Limb (tissue), 2 donors: Measurements from ENCODE around the gene FBXW10B.
"Not testable (repeated sequence)": the region's sequence is repeated elsewhere in the genome, so short reads cannot be mapped to it uniquely, and the experiment has no call there.

Source experiments
- DNase-seq, 2 donors: peaks; one replicate each; pipeline ENCODE4 v3.0.0-alpha.2; 2016; ENCODE audit errors: extremely low spot score in 2 of 2

The FBXW10B gene

DNA sequence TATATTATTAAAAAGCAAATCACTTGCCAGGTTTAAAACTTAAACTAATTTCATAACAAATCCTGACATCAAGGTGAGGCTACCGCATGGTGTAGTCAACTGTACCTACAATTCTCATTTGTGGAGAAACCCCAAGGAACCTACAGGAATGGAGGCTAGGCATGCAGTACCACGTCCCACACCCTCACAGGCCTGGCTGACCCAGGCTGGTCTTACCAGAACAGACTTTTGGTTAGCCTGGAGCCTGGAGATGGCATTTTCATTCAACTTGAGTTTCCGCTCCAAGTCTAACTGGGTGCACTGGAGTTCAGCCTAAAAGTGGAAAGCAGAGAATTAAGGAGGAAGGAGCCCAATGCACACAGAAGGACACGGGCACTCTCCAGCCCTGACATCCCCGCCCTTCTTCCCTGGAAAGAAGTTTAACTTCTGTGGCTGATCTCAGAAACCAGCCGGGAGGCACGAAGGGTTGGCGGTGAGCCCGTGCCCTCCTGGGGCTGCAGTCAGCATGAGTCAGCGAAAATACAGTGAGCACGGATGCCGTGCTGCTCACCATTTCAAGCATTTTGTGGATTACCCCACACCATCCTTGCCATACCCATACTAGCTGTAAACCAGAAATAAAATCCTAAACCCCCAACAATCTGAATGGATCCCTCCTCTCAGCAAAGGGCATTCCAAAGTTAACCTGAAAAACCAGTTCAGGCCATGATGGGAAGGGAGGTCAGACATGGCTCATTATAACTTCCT lies 23.2 kb upstream of the FBXW10B start:
- not testable (repeated sequence) for DNase-seq

DNA sequence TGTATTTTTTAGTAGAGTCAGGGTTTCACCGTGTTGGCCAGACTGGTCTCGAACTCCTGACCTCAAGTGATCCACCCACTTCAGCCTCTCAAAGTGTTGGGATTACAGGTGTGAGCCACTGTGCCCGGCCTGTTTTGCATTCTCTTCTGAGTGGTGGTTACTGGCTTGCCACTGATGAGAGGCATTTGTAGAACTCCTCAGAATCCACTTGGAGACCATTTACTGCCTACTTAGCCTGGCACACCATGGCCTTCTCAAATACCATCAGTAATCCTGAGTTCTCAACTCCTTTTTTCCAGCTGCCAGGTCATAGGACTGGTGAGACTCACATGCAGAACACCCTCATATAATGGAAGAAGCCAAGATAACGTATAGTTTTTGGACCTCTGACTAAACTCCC lies 22.5 kb upstream of the FBXW10B start:
- not testable (repeated sequence) for DNase-seq

DNA sequence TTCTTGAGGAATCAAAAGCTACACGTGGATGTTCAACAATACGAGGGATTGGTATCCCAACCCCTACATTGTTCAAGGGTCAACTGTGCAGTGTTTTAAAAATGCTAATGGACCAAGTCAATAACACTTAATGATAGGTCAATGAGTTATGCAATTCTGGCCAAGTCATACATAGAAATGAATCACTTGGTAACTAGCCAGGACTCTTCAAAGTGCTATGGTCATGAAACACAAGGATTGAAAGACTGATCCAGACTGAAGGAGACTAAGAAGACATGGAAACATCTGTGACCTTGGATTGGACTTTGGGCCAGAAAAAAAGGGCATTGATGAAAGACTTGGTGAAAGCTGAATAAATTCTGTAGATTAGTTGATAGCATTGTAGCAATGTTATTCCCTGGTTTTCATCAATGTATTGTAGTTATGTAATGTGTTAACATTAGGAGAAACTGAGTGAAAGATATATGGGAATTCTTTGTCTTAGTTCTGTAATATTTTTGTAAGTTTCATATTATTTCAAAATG lies 11.5 kb upstream of the FBXW10B start:
- not testable (repeated sequence) for DNase-seq

DNA sequence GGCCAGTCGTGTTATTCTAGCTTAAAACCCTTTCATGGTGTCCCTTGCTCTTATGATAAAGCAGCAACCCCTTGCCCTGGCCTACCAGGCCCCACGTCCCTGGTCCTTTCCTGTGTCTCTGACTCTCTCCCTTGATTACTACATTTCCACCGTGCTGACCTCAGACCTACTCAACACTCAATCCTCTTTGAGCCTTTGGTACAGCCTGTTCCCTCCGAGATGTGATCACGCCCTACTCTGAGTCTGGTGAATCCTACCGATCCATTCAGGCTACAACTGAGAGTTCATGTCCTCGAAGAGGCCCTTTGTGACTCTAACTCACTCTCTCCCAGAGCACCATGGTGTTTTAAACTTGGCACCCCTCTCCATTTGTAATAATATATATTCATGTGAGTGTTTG lies 10.5 kb upstream of the FBXW10B start:
- DNase-seq = not testable (repeated sequence)

DNA sequence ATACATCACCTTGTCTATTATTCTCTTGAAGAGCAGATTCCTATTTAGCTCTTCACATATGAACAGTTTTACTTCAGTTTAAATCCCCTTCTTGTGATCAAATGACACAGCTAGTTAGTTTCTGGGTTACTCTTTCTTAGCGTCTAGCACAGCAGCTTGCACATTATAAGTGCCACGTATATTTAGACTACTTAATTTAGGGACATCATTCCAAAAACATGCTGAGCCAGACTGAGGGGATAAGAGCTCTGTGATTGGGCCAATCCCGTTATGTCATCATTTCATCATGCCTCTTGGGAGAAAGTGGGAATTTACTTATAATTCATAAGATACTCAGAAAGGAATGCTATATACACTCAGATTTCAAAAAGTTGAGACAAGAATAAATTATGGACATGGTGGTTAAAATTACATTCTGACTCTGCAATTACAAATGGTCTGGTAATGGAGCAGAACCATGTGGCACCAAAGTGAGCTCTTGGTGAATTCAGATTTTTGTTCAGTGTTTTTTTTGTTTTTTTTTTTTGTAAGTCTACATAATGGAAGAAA lies 4.2 kb upstream of the FBXW10B start:
- DNase-seq = not testable (repeated sequence)

DNA sequence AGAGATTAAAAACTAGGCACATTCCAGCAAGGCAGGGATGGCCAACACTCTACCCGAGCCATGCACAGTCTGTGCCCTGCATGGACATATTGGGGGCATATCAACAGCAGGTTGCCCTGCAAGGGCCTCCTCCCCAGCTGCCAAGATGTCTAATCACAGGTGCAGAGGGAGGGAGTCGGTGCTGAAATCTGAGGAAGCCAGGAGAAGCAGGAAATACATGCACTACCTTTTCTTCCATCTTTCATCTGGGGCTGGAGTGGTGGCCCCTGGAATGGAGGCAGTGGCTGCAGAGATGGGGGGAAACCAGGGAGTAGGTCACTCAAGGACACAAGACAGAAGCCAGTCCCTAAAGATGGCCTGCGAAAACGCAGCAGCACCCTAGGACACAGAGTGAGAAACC lies 3.8 kb upstream of the FBXW10B start:
- DNase-seq = not testable (repeated sequence)

DNA sequence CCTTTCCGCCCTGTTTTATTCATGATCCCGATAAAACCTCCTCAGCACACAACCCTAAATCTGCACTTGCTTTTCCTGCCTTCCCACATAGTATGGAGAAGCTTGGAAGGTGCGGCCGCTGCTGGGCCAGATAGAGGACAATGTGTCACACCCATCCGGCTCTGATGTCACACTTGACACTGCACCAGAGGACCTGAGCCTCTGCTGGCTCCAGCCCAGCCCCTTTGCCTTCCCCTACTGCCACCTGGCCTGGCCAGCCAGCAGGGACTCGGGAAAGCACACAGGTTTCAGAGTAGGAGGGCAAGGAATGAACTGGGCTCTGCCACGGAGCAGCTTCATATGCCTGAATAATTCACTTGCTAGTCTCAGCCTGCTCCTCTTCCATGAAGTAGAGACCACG lies 2.6 kb upstream of the FBXW10B start:
- DNase-seq = not testable (repeated sequence)

DNA sequence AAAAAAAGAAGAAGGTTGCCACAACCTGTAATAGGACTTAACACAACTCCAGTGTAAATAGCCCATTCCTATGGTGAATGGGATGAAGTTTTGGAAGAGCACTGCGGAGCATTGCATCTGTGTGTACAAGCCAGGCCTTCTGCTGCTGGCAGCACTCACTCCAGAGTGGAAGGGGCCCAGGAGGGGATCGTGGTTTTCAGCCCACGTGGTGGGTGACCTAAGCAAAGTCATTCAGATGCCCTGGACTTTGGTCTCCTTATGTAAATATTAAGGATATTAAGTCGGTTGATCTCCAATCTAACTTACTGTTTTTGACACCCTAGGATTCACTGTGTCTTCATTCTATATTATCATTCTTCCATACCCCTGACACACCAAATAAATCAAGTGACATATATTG lies 2.7 kb downstream of the FBXW10B start:
- not testable (repeated sequence) for DNase-seq

DNA sequence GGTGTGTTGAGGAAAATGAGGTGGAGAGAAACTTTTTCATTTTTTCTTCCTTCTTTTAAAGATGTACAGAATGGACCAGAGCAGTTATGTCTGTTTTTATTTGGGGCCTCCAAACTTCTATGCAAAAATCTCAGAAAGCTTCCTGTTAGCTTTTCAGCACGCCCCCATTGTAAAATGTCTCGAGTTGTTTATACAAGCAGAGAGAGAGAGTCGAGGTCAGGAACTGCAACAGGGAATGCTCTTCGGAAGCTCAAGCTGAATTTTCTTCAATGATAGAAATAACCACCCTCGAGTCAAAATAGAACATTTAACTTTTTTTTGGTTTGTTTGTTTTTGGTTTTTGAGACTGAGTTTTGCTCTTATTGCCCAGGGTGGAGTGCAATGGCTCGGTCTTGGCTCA lies 3.7 kb downstream of the FBXW10B start:
- DNase-seq = not testable (repeated sequence)

DNA sequence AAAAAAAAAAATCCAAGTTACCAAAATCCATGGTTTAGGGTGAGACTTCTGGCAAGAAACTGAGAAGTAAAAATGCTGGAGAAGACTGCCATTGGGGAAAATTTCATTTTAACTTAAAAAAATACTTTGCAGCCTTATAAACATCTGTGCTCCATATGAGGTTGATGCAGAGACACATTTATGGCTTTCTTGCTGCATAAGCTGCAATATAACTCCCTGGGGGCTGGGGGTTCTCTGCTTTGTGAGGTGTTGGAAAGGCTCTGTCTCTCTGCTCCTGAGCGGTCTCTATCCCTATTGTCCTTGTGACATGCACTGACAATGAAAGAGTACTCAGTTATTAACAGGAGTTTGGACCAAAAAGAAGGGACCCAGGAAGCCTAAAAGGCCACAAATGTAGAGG lies 6.4 kb downstream of the FBXW10B start:
- not testable (repeated sequence) for DNase-seq

DNA sequence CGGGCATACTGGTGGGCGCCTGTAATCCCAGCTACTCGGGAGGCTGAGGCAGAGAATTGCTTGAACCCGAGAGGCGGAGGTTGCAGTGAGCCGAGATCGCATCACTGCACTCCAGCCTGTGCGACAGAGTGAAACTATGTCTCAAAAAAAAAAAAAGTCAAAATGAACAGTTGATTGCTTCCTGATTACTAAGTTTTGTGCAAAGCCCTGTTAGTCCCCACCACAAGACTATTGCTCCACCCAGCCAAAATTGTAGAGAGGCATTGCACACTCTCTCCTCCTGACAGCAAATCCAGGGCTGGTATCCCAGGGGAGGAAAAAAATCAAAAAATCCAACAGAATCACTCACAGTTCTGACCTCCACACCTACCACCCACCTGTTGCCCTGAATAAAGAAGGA lies 26.5 kb downstream of the FBXW10B start:
- DNase-seq = not testable (repeated sequence)

DNA sequence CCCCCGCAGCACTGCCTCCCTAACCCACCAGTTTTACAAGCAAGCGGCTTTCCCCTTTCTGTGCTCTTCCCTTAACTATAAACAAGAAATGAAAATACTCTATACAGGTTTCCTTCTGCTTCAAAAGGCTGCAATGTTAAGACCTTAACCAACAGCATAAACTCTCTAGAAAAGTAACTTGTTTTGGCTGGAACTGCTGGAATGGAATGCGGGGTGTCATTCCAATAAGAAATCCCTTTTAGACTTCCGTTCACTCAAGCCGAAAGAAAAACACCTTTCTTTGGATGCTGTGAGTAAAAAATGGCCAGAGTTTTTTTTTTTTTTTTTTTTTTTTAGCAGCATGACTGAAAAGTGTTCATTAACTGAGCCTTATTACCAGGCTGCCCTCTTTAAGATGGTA lies 27.5 kb downstream of the FBXW10B start:
- not testable (repeated sequence) for DNase-seq

DNA sequence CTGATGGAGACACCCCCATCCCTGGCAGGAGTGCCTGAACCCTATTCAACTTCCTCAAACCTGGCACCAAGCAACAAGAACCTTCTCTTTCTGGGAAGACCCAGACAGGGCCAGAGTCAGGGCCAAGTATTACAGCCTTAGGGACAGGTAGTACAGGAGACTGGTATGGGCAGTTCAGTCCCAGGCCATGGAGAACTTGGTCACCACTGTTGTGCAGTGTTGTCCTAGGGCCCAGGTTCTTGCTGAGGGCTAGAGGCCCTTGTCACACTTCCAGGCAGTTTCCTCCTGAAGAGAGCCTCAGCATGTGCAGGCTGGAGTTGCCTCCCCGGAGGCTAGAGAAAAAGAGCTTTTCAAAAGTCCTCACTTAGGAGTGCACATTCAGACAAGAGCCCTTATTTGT lies 28.7 kb downstream of the FBXW10B start:
- not testable (repeated sequence) for DNase-seq

DNA sequence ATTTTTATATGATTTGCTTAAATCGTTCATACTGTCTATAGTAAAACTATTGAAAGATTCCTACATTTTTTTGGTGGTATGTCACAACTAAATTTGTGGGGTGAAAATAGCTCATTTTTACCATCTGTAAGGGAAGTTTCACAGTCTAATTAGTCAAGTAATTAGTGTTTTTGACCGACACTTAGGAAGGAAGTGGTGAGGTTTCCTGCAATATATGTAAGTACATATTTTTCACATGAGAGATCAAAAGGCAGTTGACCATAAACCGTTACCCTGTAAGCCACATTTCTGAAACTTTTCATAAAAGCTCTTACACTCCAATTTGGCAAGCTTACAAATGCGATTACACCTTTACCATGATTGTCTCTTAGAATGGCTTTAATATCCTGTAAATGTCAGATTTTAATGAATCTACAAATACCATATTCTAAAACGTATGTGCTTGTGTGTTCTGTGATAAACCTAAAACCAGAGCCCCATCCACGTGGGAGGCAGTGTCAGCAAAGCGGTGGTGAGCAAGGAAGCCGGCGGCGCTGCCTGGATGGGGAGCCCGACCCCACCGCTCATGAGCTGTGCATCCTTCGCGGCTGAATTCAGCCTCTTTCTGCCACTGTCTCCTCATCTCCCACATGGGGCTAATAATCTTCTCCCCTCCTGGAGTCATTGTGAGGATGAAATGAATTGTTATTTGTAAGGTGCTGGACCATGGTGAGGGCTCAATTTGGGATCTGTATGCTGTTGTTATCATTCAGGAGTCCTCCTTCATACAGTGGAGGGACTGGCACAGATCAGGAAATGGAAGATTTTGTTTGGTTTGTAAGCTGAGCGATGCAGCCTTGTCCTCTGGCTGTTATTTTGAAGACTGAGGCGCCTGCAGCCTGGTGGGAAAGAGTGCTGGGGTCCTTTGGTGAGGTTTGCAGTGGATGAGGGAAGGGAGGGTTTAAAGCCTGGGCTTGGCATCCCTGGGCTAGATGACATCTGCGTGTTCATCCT lies 29.7 kb downstream of the FBXW10B start:
- DNase-seq = not testable (repeated sequence)

DNA sequence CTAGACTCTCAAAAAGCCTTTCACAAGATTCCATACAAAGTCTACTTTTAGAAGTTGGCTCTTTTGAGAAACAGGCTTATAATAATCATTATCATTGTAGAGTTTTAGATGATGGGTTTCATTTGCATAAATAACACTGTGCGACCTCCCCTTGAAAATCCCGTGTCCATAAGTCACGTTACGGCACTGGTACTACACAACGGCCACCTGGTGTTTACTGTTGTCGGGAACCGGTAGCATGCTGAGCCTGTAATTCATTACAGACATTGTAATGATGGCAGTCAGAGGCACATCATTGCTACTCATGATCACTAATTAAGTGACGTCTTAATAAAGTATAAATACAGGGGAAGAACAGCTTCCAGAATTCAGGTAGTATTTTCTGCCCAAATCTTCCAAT lies 31.5 kb downstream of the FBXW10B start:
- DNase-seq = not testable (repeated sequence)

DNA sequence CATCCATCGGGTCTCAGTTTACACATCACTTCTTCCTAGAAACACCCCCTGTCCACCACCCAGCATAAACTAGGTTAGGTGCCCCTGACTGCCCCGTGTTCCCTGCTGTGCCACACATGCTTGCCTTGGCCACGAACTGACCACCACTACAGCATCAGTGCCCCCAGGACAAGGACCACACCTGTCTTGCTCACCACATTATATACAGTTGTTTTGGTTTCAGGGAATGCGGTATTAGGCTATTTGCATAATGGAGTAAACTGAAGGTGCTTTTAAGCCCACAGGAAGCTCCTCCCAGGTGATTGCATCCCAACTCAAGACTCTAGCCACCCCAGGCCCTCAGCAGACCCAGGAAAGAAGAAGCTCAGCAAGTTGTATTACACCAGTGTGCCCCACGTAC lies 36.2 kb downstream of the FBXW10B start:
- DNase-seq = not testable (repeated sequence)

DNA sequence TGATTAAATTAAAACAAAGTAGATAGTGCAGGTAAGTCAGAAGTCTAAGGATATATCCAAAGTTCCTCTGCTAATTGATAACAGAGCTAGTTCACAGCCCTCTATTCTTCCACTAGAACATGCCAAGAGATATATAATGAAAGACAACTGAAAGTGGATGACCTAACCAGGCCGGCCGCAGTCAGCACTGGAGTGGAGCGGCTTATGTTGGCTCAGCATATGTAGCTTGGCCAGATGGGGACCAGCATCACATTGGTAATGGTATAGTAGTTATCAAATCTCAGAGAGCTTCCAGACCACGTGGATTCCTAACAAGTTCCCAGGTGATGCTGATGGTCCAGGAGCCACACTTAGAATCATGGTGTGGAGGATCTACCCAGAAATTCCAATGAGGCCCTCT lies 38.0 kb downstream of the FBXW10B start:
- DNase-seq = not testable (repeated sequence)

DNA sequence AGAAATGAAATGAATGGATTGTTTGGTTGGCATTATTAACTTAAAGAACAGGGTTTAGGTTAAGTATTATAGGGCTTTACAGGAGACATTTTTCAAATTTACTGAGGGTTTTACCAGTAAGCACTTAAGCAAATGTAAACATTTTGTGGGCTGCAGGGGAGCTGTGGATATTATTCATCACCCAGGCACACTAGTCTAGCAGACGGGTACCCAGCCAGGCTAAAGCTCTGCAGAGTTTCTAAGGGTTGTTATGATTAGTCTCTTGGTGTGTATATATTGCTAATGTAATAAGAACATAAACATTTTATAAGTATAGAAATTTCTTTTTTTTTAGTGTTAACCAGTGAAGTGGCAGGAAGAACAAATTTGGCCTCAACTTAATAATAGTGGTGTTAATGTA lies 42.7 kb downstream of the FBXW10B start:
- not testable (repeated sequence) for DNase-seq

DNA sequence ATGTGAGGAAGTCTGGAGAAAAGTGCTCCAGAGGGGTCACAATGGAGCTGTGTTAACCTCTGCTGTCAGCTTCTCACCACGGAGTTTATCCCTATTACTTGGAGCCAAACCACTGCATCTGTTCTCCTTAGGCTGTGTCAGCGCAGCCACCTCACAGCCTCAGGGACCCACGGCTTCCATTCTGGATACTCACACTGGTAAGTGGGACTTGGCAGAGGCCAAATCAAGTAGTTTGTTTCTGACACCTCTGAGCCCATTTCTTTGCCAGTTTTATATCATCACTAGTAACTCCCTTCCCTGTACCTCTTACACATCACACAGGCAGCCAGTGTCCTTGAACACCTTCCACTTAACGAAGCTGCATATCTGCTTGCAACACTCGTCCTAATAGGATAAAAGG lies 44.8 kb downstream of the FBXW10B start:
- DNase-seq = not testable (repeated sequence)

DNA sequence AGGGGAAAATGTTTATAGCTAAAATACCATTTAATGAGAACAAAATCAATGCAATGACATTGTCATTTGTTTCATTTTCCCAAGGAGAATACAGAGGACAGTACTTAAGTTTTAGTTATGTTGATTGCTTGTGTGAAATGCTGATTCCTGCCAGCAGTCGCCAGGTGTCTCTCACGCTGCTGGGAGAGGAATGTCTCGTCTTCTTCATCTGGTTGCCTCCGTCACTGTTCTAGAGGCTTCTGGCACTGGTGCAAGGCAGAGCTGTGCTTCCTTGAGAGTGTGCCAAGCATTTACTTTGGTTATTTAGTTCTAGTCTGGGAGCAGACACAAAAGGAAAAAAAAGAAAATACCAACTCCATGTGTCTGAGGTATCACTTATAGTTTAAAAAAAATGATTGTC lies 45.6 kb downstream of the FBXW10B start:
- peak in 1 of 2 donors; percentile 41 for DNase-seq
